HepG2 (cell line): ENCODE measurements around the gene TTC22. TPM values are rescaled to one million over a fixed set of nuclear protein-coding genes. Genes with fewer than 3 reads are reported as not detected.

Source experiments
- CEBPZ ChIP-seq: IDR thresholded peaks from 2 replicates; pipeline ENCODE4 v1.6.1; 2012; ENCODE audit warnings: low read length, improper control_type of control experiment
- E2F5 ChIP-seq: sonication (generic); formaldehyde crosslinking; conservative IDR thresholded peaks from 2 replicates; pipeline ENCODE4 v1.4.0; 2020; ENCODE audit warnings: missing genetic modification reagents
- KLF6 ChIP-seq: IDR thresholded peaks from 2 replicates; pipeline ENCODE4 v1.8.0; 2016; ENCODE audit warnings: missing biosample characterization, missing genetic modification reagents
- RAD21 ChIP-seq: fragments of 450-650 bp; formaldehyde crosslinking; IDR thresholded peaks from 2 replicates; pipeline ENCODE4 v1.5.0; 2020; ENCODE audit warnings: mild to moderate bottlenecking
- RARG ChIP-seq: sonication (generic); formaldehyde crosslinking; IDR thresholded peaks from 2 replicates; pipeline ENCODE4 v1.4.0; 2020; ENCODE audit warnings: low read depth, mild to moderate bottlenecking, missing genetic modification reagents
- TCF12 ChIP-seq, 2 experiments: fragments of 450-650 bp in 1 of 2; sonication (generic) in 1 of 2; formaldehyde crosslinking in 1 of 2; IDR thresholded peaks; 2 replicates each; pipeline versions ENCODE4 v1.6.1 to v1.8.0; 2017 to 2022; ENCODE audit warnings: antibody characterized with exemption in 1 of 2, mild to moderate bottlenecking in 1 of 2, missing genetic modification reagents in 1 of 2, moderate library complexity in 1 of 2
- TFAP4 ChIP-seq: sonication (generic); IDR thresholded peaks from 2 replicates; pipeline ENCODE4 v1.6.1; 2016; ENCODE audit warnings: low read depth, borderline replicate concordance
- THAP11 ChIP-seq: IDR thresholded peaks from 2 replicates; pipeline ENCODE4 v1.6.1; 2016; ENCODE audit warnings: missing biosample characterization, missing genetic modification reagents
- ZFAT ChIP-seq: sonication (generic); formaldehyde crosslinking; conservative IDR thresholded peaks from 2 replicates; pipeline ENCODE4 v1.8.1; 2023; ENCODE audit warnings: missing genetic modification reagents, inconsistent platforms
- ZNF30 ChIP-seq: sonication (generic); formaldehyde crosslinking; IDR thresholded peaks from 2 replicates; pipeline ENCODE4 v1.5.0; 2020; ENCODE audit warnings: mild to moderate bottlenecking, missing genetic modification reagents
- ZNF549 ChIP-seq: sonication (generic); formaldehyde crosslinking; IDR thresholded peaks from 2 replicates; pipeline ENCODE4 v1.5.0; 2020; ENCODE audit warnings: missing genetic modification reagents
- ZNF558 ChIP-seq: sonication (generic); formaldehyde crosslinking; IDR thresholded peaks from 2 replicates; pipeline ENCODE4 v1.9.0; 2022; ENCODE audit warnings: mild to moderate bottlenecking, missing genetic modification reagents, borderline replicate concordance
- ZNF646 ChIP-seq: sonication (generic); formaldehyde crosslinking; IDR thresholded peaks from 2 replicates; pipeline ENCODE4 v1.9.0; 2021; ENCODE audit warnings: mild to moderate bottlenecking, missing genetic modification reagents
- ZNF691 ChIP-seq: sonication (generic); formaldehyde crosslinking; IDR thresholded peaks from 2 replicates; pipeline ENCODE4 v1.4.0; 2020; ENCODE audit warnings: missing genetic modification reagents, low read depth, mild to moderate bottlenecking, borderline replicate concordance
- ZNF879 ChIP-seq: sonication (generic); formaldehyde crosslinking; IDR thresholded peaks from 2 replicates; pipeline ENCODE4 v1.8.1; 2023; ENCODE audit warnings: missing genetic modification reagents
- ZSCAN31 ChIP-seq: sonication (generic); formaldehyde crosslinking; IDR thresholded peaks from 2 replicates; pipeline ENCODE4 v1.5.0; 2020; ENCODE audit warnings: low read depth, mild to moderate bottlenecking, missing genetic modification reagents
- polyA plus RNA-seq, 8 experiments: library from polyadenylated mRNA; depleted of rRNA in 3 of 8; stranded (reverse) in 7 of 8; unstranded in 1 of 8; fragments of >200 nt; fragmentation: Illumina TruSeq in 4 of 8; extraction: Trizol in 4 of 8; gene quantifications; 2 replicates each; pipeline versions ENCODE4 v1.2.1 to v1.2.3, GENCODE V29; 2011 to 2016; ENCODE audit warnings: low read depth in 4 of 8, missing spikeins in 1 of 8, mixed read lengths in 1 of 8; ENCODE audit not compliant: insufficient read depth in 1 of 8
- total RNA-seq, 5 experiments: library from RNA; depleted of rRNA; stranded (reverse); fragments of >200 nt; fragmentation: Illumina TruSeq; extraction: Trizol; gene quantifications; 2 replicates each; pipeline ENCODE4 v1.2.3, GENCODE V29; 2016; ENCODE audit warnings: low read depth in 1 of 5

The TTC22 gene
- total and polyA plus RNA-seq, 2 of the 13 experiments (the other 11 are each of a cell fraction or from before 2014, with no cell fraction given): not detected

GRCh38 chr1:54764133-54764921 lies 36.8 kb downstream of the TTC22 start, which contains the start of gene PARS2 (continued):
- no peak for TF ChIP-seq ZNF879 (CRISPR knock-in tag)
- no peak for TF ChIP-seq ZNF30
- TF ChIP-seq E2F5: no peak
- no peak for TF ChIP-seq KLF6
- TF ChIP-seq THAP11 (CRISPR knock-in tag): peak; percentile 95
- no peak for TF ChIP-seq CEBPZ
- no peak for TF ChIP-seq RAD21 (CRISPR knock-in tag)
- TF ChIP-seq ZNF646 (CRISPR knock-in tag): no peak
- no peak for TF ChIP-seq RARG (CRISPR knock-in tag)
- TF ChIP-seq ZNF691 (CRISPR knock-in tag): no peak; the same call in 1 of the 2 replicates
- TF ChIP-seq TFAP4: no peak
- no peak for TF ChIP-seq TCF12 (IDR thresholded peaks at IDR 0.05)
- no peak for TF ChIP-seq TCF12 (CRISPR knock-in tag; IDR thresholded peaks at IDR 0.05)
- TF ChIP-seq ZSCAN31 (CRISPR knock-in tag): peak; percentile 55; the same call in 1 of the 2 replicates
- no peak for TF ChIP-seq ZNF558 (CRISPR knock-in tag)
- TF ChIP-seq ZNF549 (CRISPR knock-in tag): no peak
- no peak for TF ChIP-seq ZFAT
